Spinal cord (tissue), 10 donors: ENCODE measurements around the gene ZDHHC11B. TPM values are rescaled to one million over a fixed set of nuclear protein-coding genes. Genes with fewer than 3 reads are reported as not detected.
"Not testable (repeated sequence)": the region's sequence is repeated elsewhere in the genome, so short reads cannot be mapped to it uniquely, and the experiment has no call there.

Experiments
- DNase-seq, 6 donors: peaks; one replicate each; pipeline versions ENCODE4 v3.0.0 to v3.0.0-alpha.2; 2013 to 2015; ENCODE audit warnings: low spot score in 6 of 6, low read depth in 4 of 6
- H3K27ac ChIP-seq: one replicate; pipeline ENCODE4 v1.5.1; 2013; ENCODE audit warnings: low read depth, low read length, control low read depth
- H3K27me3 ChIP-seq: one replicate; pipeline ENCODE4 v1.6.1; 2013; ENCODE audit warnings: low read length; ENCODE audit not compliant: control insufficient read depth, insufficient read depth
- H3K36me3 ChIP-seq: one replicate; pipeline ENCODE4 v1.6.1; 2013; ENCODE audit warnings: low read length; ENCODE audit not compliant: control insufficient read depth, insufficient read depth
- H3K4me1 ChIP-seq: one replicate; pipeline ENCODE4 v1.6.1; 2013; ENCODE audit warnings: low read length; ENCODE audit not compliant: control insufficient read depth, insufficient read depth
- H3K4me3 ChIP-seq: one replicate; pipeline ENCODE4 v1.5.1; 2013; ENCODE audit warnings: low read depth, low read length, control low read depth
- H3K9me3 ChIP-seq: one replicate; pipeline ENCODE4 v1.6.1; 2013; ENCODE audit warnings: low read length; ENCODE audit not compliant: control insufficient read depth, insufficient read depth
- WGBS: methylation state at CpG from one replicate; pipeline ENCODE4 v1.1.5; 2013; ENCODE audit warnings: missing lambda C conversion rate; ENCODE audit not compliant: insufficient coverage; 5-methylcytosine and 5-hydroxymethylcytosine counted together
- polyA plus RNA-seq, 2 donors: library from polyadenylated mRNA; unstranded; fragments of 120-200 nt; gene quantifications; one replicate each; pipeline ENCODE4 v1.2.1, GENCODE V29; 2013; ENCODE audit not compliant: insufficient read length in 2 of 2
- total RNA-seq, 2 donors: library from RNA; depleted of rRNA in 1 of 2; stranded (reverse); fragments of 120-200 nt in 1 of 2; fragments of >200 nt in 1 of 2; gene quantifications; one replicate each; pipeline versions ENCODE4 v1.2.3 to v1.2.4, GENCODE V29; 2013 to 2014
- donor health status: healthy.

ZDHHC11B gene
- total and polyA plus RNA-seq, 4 donors, result 7.3 to 37.2 (median 16.2) TPM

DNA sequence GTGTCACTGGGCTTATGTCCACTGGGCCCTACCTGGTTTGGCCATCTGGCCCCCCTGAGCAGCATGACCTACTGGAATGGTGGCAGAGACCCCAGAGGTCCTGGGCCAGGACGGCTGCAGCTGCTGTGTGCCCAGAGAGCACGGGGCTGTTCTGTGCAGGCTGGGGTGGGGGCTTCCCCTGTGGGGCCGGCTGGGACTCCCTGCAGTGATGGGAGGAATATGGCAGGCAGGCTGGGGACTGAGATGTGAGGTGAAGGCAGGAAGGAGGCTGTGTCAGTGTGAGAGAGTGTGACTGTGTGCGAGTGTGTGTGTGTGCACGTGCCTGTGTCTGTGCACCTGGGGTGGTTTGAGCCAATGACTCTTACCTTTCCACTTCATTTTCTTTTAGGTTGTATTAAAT, 29.0 kb upstream of the ZDHHC11B start:
- H3K27me3 ChIP-seq, H3K4me3 ChIP-seq, H3K9me3 ChIP-seq, DNase-seq, H3K36me3 ChIP-seq, H3K27ac ChIP-seq, H3K4me1 ChIP-seq: not testable (repeated sequence)
- WGBS, result 100% methylated on average over 1 of the region's 5 CpGs

DNA sequence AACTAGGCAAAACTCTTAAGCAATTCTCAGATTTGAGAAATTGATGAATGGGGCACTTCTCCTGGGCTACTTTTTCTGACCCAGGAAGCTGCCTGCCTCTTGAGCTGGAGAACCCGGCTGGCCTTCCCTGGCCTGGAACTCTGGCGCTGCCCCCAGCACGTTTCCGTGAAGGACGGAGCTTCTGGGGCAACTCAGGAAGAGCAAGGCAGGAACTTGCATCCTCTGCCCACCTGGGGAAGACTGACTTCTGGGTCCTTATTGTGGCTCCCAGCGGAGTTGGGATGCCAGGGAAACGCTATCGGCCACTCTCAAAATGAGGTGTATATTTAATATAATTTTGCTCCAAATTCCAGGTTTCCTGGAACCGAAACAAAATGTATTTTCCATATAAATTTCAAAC, 26.9 kb upstream of the ZDHHC11B start:
- not testable (repeated sequence) for H3K27ac ChIP-seq, H3K9me3 ChIP-seq, DNase-seq, H3K4me3 ChIP-seq, H3K4me1 ChIP-seq, H3K27me3 ChIP-seq, H3K36me3 ChIP-seq
- WGBS, result no CpG with 5 or more reads among the region's 9 CpGs

DNA sequence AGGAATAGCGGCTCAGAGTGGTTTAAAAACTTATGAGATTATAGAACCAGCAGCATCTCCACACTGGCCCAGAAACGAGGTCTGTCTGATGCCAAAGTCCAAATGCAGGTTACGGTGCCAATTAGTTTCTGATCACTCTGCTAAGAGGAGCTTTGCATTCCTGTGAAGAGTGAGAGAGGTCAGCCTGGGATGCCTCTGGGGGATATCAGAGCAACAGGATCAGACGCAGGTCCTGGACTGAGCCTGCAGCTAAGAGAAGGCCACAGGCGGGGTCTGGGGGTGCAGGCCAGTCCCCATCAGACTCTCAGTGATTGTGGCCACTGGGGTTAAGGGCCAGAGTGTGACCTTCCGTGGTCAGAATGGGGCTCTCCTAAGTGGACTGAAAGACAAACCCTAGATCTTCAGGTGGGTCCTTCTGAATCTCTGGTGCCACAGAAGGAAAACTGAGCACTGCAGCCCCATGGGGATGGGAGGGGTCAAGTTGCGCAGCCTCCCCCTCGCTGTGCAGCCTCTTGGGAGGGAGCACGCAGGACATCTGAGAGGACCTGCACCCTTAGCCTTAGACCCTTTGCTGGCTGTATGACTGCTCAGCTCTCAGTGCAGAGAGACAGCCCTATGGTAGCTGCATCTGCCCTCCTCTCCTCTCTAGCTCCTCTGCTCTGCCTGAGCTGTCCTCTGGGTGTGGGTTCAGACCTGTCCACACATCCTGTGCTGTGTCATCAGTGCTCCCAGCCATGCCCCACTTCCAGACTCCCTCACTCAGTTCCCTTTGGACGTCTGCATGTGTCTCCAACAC, 23.4 kb upstream of the ZDHHC11B start:
- not testable (repeated sequence) for H3K9me3 ChIP-seq, H3K36me3 ChIP-seq, H3K27me3 ChIP-seq, H3K4me3 ChIP-seq, H3K27ac ChIP-seq, DNase-seq, H3K4me1 ChIP-seq
- WGBS, result 60% methylated on average over 1 of the region's 10 CpGs

DNA sequence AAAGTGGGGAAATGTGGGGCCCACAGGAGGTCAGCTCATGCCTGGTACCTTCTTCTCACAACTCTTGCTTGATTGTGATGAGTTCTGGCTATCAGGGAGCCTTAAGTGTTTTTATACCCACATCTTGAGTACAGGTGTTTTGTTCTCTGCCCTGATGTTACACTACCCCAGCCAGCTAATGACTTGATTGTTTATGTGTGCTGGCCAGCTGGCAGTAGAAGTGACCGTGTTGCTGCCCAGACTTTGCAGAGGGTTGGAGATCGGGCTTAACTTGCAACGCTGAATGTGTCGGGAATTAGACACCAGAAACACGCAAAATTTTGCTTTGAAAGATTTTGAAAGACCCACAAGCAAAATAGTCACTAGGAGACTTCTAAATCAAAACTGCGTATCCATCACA, 16.9 kb upstream of the ZDHHC11B start:
- DNase-seq, result no peak
- Histone ChIP-seq H3K27ac (no peak overlapping the region), H3K4me1 (no peaks in the 10 kb centered on the region), H3K27me3 (no peaks in the 10 kb centered on the region), H3K4me3 (no peak overlapping the region), H3K9me3 (peaks cover 1% of the 10 kb centered on the region), H3K36me3 (no peaks in the 10 kb centered on the region)
- WGBS, result 86% methylated on average over 5 of the region's 6 CpGs

DNA sequence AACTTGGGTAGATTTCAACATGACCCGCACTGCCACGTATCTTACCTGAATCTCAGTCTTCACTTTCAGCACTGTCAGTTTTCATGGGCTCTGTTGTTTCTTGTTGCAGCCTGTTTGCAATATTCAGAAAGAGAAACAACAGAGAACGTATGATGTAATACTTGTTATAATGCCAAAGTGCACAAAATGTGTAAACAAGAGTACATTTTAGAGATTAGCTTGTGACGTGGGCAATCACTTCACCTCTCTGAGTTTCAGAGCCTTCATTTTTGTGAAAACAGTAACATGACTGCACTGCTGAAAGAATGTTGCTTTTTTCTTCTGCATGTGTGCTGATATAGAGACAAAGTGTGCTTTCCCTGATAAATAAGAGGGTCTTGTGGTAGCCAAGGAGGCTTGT, 16.5 kb upstream of the ZDHHC11B start:
- DNase-seq, H3K27ac ChIP-seq, H3K36me3 ChIP-seq, H3K4me3 ChIP-seq, H3K27me3 ChIP-seq, H3K9me3 ChIP-seq, H3K4me1 ChIP-seq: not testable (repeated sequence)
- 92% methylated on average over 2 of the region's 4 CpGs for WGBS

DNA sequence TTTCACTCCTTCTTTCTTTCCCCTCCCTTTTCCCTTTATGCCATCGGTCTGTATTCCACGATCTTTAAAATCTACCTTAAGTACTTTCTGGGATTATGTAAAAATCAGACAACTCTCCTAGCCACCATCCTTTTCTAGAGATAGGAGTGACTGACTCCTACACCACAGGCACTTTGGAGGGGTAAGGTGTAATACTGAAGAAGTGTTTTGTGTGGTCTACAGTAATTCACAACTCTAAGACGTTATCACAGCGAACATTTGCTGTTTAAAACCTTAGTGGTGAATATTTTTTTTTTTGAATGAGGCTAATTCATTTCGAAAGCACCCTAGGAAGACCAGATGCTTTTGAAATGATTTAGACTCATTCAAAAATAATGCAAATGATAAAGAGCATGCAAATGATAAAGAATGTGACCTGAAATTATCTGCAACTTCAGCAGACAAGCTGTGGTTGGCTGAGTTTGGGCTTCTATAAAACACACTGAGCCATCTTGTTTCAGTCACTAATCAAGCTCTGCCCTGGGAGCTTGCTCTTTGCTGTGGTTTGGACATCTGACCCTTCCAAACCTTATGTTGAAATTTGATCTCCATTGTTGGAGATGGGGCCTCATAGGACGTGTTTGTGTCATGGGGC, 14.1 kb upstream of the ZDHHC11B start:
- not testable (repeated sequence) for H3K9me3 ChIP-seq, H3K36me3 ChIP-seq, H3K27me3 ChIP-seq, H3K4me3 ChIP-seq, H3K27ac ChIP-seq, H3K4me1 ChIP-seq, DNase-seq
- no CpG with 5 or more reads among the region's 6 CpGs for WGBS

DNA sequence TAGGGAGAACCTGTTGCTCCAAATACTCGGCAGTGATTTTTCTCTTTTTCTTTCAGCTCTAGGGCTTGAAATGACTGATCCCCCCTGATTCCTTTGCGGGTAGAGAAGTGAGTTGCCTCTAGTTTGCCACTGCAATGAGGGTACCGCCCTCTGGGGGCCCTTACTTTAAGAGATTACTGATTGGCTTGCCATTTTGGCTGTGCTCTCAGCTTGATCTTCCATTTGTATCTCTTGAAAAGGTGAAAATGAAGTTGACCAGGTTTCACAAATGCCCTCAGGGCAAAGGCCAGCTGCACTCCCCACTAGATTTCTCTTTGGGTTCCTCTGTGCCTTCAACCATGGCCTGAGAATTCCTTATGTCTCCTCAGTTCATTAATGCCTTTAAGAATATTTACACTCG, 13.5 kb upstream of the ZDHHC11B start:
- not testable (repeated sequence) for H3K27ac ChIP-seq, DNase-seq, H3K4me1 ChIP-seq, H3K4me3 ChIP-seq, H3K27me3 ChIP-seq, H3K36me3 ChIP-seq, H3K9me3 ChIP-seq
- WGBS, result 55% methylated on average over 1 of the region's 4 CpGs

DNA sequence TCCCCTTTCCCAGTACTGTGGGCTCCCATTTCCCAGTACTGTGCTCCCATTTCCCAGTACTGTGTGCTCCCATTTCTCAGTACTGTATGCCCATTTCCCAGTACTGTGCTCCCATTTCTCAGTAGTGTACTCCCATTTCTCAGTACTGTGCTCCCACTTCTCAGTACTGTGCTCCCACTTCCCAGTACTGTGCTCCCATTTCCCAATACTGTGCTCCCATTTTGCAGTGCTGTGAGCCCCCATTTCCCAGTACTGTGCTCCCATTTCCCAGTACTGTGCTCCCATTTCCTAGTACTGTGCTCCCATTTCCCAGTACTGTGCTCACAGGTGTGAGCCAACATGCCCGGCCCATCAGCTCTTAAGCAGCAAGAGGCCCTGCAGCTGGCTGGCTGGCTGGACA, 11.3 kb upstream of the ZDHHC11B start:
- H3K27me3 ChIP-seq, DNase-seq, H3K27ac ChIP-seq, H3K36me3 ChIP-seq, H3K4me3 ChIP-seq, H3K9me3 ChIP-seq, H3K4me1 ChIP-seq: not testable (repeated sequence)
- WGBS, result no CpG with 5 or more reads among the region's 1 CpG

DNA sequence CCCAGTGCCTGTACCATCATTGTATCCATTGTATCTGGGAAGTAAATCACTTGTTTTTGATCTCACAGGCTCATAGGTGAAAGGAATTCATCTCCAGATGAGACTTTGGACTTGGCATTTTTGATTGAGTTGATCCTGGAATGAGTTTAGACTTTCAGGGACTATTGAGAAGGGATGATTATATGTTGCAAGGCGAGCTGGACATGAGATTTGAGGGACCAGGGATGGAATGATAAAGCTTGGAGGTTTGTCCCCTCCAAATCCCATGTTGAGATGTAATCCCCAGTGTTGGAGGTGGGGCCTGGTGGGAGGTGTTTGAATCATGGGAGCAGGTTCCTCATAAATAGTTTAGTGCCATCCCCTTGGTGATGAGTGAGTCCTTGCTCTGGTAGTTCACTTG, 10.4 kb upstream of the ZDHHC11B start:
- not testable (repeated sequence) for H3K4me3 ChIP-seq, H3K4me1 ChIP-seq, H3K36me3 ChIP-seq, DNase-seq, H3K27me3 ChIP-seq, H3K27ac ChIP-seq, H3K9me3 ChIP-seq
- 100% methylated on average over 1 of the region's 1 CpG for WGBS

DNA sequence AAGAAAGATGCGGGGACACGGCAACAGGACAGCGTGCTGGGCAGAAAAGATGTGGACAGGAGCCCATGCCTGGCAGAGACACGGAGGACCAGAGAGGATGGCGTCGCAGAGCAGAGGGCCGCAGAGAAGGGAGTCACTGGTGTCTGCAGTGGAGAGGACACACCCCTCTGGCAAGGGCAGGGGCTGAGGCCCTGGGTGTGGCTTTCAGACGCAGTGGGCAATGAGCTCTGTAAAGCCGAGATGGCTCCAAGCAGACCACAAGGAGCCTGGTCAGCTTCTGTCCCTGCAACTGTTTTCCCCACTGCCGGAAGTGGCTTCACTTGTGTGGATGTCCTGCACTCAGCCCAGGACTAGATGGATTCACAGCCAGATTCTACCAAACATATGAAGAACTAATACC, 4.2 kb upstream of the ZDHHC11B start:
- not testable (repeated sequence) for H3K36me3 ChIP-seq, H3K27ac ChIP-seq, DNase-seq, H3K27me3 ChIP-seq, H3K4me3 ChIP-seq, H3K9me3 ChIP-seq
- 91% methylated on average over 10 of the region's 10 CpGs for WGBS
- peaks cover 12% of the 10 kb centered on the region for H3K4me1 ChIP-seq
